ENCODE measurements around the gene ATG4D.
"Not testable (repeated sequence)": the region's sequence is repeated elsewhere in the genome, so short reads cannot be mapped to it uniquely, and the experiment has no call there.

Gene ATG4D

GRCh38 chr19:10533646-10534386 is 9.9 kb upstream of the ATG4D start:
- no peak for TF ChIP-seq CTCF (conservative IDR thresholded peaks at IDR 0.05; ENCODE audit: low read length)
- peak; percentile 96 for DNase-seq (ENCODE audit: low read depth)

GRCh38 chr19:10535613-10536012 is 8.1 kb upstream of the ATG4D start:
- DNase-seq (ENCODE audit: low read depth), result no peak
- no peak for TF ChIP-seq CTCF (conservative IDR thresholded peaks at IDR 0.05; ENCODE audit: low read length)

More at GRCh38 chr19:10533646-10534386, 9.9 kb upstream of the ATG4D start:
- no peak overlapping the region for H3K4me3 ChIP-seq (ENCODE audit: low read length)

GRCh38 chr19:10537668-10538067 is 6.0 kb upstream of the ATG4D start:
- H3K4me3 ChIP-seq (ENCODE audit: low read length), result no peak overlapping the region
- TF ChIP-seq CTCF (conservative IDR thresholded peaks at IDR 0.05; ENCODE audit: low read length), result no peak

More at GRCh38 chr19:10535613-10536012, 8.1 kb upstream of the ATG4D start:
- no peak overlapping the region for H3K4me3 ChIP-seq (ENCODE audit: low read length)

GRCh38 chr19:10538204-10538983 is 5.3 kb upstream of the ATG4D start:
- TF ChIP-seq CTCF (conservative IDR thresholded peaks at IDR 0.05; ENCODE audit: low read length), result no peak
- no peak for DNase-seq (ENCODE audit: low read depth)
- H3K4me3 ChIP-seq (ENCODE audit: low read length), result no peak overlapping the region

More at GRCh38 chr19:10537668-10538067, 6.0 kb upstream of the ATG4D start:
- no peak for DNase-seq (ENCODE audit: low read depth)

GRCh38 chr19:10539016-10539415 is 4.7 kb upstream of the ATG4D start:
- H3K4me3 ChIP-seq (ENCODE audit: low read length); DNase-seq (ENCODE audit: low read depth): not testable (repeated sequence)

- DNase-seq (ENCODE audit: low read depth), result no peak
- peak overlapping the region; percentile 82 for H3K4me3 ChIP-seq (ENCODE audit: low read length)
- no peak for TF ChIP-seq CTCF (conservative IDR thresholded peaks at IDR 0.05; ENCODE audit: low read length)
Observed at GRCh38 chr19:10543059-10543419, 665 bp upstream of the ATG4D start.

- no peak for DNase-seq (ENCODE audit: low read depth)
- TF ChIP-seq CTCF (conservative IDR thresholded peaks at IDR 0.05; ENCODE audit: low read length), result no peak
Observed at GRCh38 chr19:10544242-10544752, 593 bp downstream of the ATG4D start.

More at GRCh38 chr19:10544242-10544752, 593 bp downstream of the ATG4D start:
- H3K4me3 ChIP-seq (ENCODE audit: low read length), result peak overlapping the region; percentile 82
